ENCODE results near the gene HARS1.
"Not testable (repeated sequence)": the region's sequence is repeated elsewhere in the genome, so short reads cannot be mapped to it uniquely, and the experiment has no call there.

The HARS1 gene, protein sequence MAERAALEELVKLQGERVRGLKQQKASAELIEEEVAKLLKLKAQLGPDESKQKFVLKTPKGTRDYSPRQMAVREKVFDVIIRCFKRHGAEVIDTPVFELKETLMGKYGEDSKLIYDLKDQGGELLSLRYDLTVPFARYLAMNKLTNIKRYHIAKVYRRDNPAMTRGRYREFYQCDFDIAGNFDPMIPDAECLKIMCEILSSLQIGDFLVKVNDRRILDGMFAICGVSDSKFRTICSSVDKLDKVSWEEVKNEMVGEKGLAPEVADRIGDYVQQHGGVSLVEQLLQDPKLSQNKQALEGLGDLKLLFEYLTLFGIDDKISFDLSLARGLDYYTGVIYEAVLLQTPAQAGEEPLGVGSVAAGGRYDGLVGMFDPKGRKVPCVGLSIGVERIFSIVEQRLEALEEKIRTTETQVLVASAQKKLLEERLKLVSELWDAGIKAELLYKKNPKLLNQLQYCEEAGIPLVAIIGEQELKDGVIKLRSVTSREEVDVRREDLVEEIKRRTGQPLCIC

DNA sequence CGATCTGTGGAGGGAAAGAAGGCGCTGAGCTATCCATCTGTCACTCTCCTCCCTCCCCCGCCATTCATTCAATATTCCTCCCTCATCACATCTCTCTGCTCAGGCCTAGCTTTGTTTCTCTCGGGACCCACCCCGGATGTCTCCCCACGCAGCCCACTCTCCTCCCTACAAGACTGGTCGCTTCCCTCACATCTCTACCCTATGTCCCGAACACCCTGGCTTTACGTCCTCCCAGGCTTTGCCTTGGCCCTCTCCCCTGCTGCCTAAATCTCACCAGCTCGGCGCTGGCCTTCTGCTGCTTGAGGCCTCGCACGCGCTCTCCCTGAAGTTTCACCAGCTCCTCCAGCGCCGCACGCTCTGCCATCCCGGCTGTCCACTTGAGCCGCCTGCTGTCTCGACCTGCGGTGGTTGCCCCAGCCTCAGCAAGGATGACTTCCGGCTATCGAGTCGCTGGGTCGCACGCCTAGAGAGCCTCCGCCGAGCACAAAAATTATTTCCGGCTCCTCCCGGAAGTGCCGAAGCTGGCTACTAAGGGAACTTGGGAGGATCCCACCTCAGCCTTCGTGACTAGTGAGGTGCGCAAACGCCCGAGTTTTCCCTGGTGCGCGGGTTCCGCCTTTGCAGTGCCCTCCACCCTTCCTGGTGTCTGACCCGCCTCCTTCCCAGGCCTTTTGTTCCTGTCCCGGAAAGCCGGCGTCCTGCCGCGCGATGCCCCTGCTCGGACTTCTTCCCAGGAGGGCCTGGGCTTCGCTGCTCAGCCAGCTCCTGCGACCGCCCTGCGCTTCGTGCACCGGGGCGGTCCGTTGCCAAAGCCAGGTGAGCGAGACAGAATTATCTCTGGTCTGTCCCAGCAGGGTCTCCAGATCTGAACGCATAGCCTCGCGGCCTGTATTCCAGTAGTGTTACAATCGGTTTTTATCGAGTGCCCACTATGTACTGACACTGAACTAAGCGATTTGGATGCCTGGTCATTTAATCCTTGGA lies at the start of gene HARS1, which contains the start of gene HARS2:
TSS of gene HARS1 (minus strand) at position 430 of the 984 bp plus-strand sequence. CDS start at position 364, 66 bp downstream.
TSS of gene HARS2 (plus strand) at position 515 of the 984 bp plus-strand sequence. CDS start at position 709, 194 bp downstream.
- DNase-seq (ENCODE audit: low read depth), result peak; percentile 99

GRCh38 chr5:140737486-140737885 lies 46.3 kb upstream of the HARS1 start:
- no peak for DNase-seq (ENCODE audit: low read depth)

GRCh38 chr5:140734354-140734753 lies 43.2 kb upstream of the HARS1 start:
- DNase-seq (ENCODE audit: low read depth), result peak; percentile 47

DNA sequence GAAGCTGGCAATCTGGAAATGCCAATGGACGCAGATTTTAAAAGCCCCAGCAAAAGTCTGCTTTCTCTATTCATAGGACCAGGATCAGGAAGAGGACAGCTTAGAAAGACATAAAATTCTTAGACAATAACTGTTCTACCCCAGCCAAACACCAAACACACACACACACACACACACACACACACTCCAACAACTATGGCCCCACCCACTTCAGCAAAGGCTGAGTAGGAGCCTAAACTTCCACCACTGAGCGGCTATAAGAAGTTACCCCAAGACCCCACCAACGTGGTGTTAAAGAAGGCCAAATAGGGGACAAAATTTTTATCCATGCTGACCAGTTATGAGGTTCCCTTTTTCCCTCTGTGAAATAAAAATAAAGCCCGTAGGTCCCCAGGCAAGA lies 41.9 kb upstream of the HARS1 start:
- DNase-seq (ENCODE audit: low read depth), result no peak

DNA sequence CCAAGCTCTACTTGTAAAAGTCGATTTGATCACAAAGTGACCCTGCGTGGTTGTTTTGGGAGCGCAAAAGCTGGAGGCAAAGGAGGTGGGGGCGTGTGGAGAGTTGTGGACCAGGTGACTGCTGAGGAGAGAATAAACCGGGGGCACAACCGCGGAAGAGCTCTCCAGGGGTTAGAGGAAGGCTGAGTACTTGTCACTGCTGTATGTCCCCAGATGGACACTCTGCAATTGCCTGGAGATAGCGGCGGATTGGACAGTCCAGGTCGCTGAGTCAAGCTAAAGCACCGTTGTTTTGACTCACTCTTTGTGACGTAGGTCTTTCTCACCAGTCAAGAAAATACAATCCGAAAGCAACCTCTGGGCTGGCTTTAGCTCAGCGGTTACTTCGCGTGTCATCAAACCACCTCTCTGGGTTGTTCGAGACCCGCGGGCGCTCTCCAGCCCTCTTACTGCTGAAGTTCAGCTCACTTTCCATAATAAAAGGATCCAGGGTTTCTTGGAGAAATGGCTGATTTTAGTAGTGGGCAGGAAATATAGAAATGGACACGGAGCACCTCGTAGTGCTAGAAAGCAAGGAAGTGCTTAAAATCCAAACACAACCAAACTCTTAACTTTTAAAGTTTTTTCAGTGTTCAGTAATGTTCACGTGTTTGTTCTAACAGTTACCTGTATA lies 34.8 kb upstream of the HARS1 start:
- DNase-seq (ENCODE audit: low read depth), result peak; percentile 97

GRCh38 chr5:140721395-140721794 lies 30.2 kb upstream of the HARS1 start:
- DNase-seq (ENCODE audit: low read depth), result not testable (repeated sequence)

GRCh38 chr5:140720738-140721137 lies 29.6 kb upstream of the HARS1 start:
- peak; percentile 34 for DNase-seq (ENCODE audit: low read depth)

DNA sequence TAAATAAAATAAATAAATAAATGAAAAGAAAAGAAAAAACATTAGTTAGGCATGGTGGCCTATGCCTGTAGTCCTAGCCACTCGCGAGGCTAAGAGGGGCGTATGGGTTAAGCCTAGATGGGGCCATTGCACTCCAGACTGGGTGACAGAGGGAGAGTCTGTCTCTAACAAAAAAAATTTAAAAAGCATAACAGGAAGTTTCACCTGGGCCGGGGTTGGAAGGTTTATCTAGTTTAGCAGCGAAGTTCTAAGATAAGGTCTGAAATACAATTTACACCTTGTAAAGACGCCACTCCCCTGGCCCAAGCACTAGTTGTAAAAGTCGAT lies 27.1 kb upstream of the HARS1 start:
- no peak for DNase-seq (ENCODE audit: low read depth)

DNA sequence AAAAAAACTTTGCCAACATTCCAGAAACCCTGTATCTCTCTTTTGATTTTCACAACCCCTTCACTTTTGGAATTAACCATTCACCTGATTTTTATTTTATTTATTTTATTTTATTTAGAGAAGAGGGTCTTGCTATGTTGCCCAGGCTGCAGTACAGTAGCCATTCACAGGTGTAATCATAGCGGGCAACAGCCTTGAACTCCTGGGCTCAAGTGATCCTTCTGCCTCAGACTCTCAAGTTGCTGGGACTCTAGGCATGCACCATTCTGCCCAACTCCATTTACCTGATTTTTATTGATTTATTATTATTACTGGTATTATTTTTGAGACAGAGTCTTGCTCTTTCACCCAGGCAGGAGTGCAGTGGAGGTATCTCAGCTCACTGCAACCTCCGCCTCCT lies 25.1 kb upstream of the HARS1 start:
- not testable (repeated sequence) for DNase-seq (ENCODE audit: low read depth)

- no peak for DNase-seq (ENCODE audit: low read depth)
These were observed 22.5 kb upstream of the HARS1 start for GRCh38 chr5:140713562-140714094.

DNA sequence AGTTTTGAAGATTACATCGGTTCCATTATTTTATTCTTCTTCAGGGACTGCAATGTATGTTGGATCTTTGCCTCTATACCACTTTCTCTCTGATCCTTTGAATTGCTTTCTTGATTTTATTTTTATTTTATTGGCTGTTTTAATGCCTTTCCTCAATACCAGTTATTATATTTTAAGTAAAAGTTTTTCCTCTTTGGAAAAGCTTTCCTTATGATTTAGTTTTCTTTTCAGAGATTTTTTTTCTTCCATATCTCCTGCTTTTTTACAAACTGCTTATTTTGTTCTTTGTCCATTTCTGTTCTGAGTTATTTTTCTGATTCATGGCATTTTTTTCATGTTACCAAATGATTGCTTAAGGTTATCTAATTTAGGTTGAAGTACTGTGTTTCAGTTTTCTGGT lies 20.6 kb upstream of the HARS1 start:
- DNase-seq (ENCODE audit: low read depth), result no peak

- DNase-seq (ENCODE audit: low read depth), result peak; percentile 99
These were observed 19.9 kb upstream of the HARS1 start for GRCh38 chr5:140710899-140711552.

- not testable (repeated sequence) for DNase-seq (ENCODE audit: low read depth)
These were observed 17.6 kb upstream of the HARS1 start for GRCh38 chr5:140708787-140709186.

GRCh38 chr5:140707812-140708211 lies 16.6 kb upstream of the HARS1 start:
- DNase-seq (ENCODE audit: low read depth), result no peak

DNA sequence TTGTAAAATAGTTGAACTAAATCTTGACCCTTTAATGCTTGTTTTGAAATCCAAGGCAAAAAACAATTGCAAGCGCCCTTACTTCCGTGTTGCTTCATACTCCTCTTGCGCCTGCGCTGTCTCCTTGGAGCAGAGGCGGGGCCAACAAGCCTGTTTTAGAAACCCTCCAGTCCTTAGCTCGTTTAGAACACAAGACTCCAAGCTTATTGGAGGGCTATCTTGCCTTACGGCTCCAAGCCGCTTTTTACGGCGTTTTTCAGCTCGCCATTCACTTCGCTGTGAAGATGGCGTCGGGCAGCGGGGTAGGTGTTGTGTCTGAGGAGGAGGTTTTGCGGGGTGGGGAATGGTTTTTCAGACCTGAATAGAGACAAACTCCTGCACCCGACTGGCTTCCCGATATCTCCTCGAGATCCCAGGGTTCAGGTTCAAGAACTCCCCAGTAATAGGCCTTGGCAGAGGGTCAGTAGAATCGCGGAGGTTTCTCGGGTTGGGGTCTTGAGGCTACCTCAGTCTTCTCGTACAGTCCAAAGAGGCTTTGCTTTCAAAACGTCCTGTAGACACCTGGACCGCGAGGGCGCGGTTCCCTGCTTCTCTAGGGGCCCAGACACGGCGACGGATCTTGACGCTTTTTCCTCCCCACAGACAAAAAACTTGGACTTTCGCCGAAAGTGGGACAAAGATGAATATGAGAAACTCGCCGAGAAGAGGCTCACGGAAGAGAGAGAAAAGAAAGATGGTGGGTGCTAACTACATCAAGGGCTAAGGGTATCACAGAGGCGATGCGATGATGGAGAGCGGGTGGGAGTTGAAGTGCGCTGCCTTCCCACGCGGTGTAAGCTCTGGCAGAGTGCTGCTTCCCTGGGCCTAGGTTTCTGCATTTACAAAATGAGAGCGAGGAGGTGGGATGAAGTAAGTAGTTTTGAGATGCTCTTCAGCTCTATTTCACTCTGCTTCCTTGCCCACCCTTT lies 9.3 kb upstream of the HARS1 start, which contains the start of gene ZMAT2:
TSS of gene ZMAT2 (plus strand) at position 271 of the 968 bp plus-strand sequence. CDS start at position 285, 14 bp downstream.
- DNase-seq (ENCODE audit: low read depth), result peak; percentile 99

DNA sequence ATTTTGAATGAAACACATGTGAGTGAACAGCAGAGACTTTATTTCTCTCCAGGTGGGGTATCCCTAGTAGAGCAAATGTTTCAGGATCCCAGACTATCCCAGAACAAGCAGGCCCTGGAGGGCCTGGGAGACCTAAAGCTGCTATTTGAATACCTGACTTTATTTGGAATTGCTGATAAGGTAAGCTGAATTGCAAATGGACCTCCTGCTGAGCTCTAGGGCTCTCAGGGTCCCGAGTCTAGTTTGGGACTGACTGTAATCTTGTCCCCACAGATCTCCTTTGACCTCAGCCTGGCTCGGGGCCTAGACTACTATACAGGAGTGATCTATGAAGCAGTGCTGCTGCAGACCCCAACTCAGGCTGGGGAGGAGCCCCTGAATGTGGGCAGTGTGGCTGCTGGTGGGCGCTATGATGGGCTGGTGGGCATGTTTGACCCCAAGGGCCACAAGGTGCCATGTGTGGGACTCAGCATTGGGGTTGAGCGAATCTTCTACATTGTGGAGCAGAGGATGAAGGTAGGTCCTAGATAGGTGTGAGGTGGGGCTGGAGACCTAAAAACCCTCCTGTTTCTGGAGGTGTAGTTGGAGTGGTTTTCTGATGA lies 5.8 kb upstream of the HARS1 start:
- DNase-seq (ENCODE audit: low read depth), result no peak

- no peak for DNase-seq (ENCODE audit: low read depth)
These were observed 3.1 kb upstream of the HARS1 start for GRCh38 chr5:140694276-140694675.

DNA sequence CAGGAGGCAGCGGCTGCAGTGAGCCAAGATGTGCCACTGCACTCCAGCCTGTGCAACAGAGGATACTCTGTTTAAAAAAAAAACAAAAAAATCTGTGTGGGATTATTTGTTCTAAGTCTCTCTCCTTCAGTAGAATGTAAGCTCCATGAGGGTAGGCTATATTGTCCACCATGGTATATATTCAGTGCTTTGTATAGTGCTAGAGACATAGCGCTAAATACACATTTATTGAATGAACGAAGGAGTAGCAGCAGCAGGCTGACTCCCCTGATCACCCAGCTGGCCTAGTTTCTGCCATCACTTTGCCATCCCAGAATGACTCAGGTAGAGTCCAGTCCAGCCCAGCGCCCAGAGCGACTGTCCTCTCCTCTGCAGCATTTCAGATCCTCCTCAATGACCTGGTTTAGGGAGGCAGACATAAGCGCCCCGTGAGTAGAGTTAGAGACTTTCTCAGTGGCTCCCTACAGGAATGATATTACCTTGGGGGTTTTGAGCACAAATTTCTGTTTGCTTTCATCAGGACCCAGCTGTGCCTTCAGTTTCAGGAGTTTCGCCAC lies 716 bp downstream of the HARS1 start:
- peak; percentile 30 for DNase-seq (ENCODE audit: low read depth)

DNA sequence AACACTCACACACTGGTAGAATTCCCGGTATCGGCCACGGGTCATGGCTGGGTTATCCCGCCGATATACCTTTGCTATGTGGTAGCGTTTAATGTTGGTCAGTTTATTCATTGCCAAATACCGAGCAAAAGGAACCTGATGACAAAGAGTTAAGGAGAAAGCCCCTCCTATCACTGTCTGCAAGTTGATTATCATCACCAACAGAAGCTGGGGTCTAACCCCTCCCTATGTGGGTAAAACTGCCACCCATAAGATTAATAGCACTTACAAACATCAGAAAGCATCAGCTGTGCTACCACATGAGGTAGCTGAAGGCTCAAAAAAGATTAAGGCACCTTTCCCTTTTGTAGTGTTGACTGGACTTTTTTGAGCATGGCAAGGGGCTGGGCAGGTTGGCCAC lies 12.2 kb downstream of the HARS1 start:
- no peak for DNase-seq (ENCODE audit: low read depth)

Data from ELR (cell line).